ENCODE data around the gene CACNA1S. TPM values are rescaled to one million over a fixed set of nuclear protein-coding genes. Genes with fewer than 3 reads are reported as not detected.

CACNA1S gene
- not detected in 2 replicates for total RNA-seq (2014; rRNA removed; shearing (Covaris generic); ENCODE audit: low replicate concordance)

GRCh38 chr1:201112173-201112731, at the start of gene CACNA1S:
TSS of gene CACNA1S (minus strand) at chr1:201112426. CDS start at chr1:201112339, 87 bp downstream.
- Histone ChIP-seq H3K9me3 (ENCODE audit: low read length) (no peaks in the 10 kb centered on the region), H4K20me1 (ENCODE audit: insufficient read depth, low read depth, low read length) (no peaks in the 10 kb centered on the region), H3K27me3 (ENCODE audit: low read length) (no peaks in the 10 kb centered on the region), H2AFZ (ENCODE audit: low read length) (no peak within 1 kb of the TSS), H3K27ac (ENCODE audit: low read length) (no peak within 1 kb of the TSS), H3K4me1 (ENCODE audit: low read length) (no peaks in the 10 kb centered on the region), H3K4me2 (ENCODE audit: low read depth, low read length, poor library complexity, severe bottlenecking) (no peak within 1 kb of the TSS), H3K9ac (ENCODE audit: low read length) (no peak within 1 kb of the TSS), H3K9me2 (replicated peaks; ENCODE audit: insufficient read depth, low read length) (no peaks in the 10 kb centered on the region), H3K36me3 (ENCODE audit: insufficient read depth, low read length) (no peaks in the 10 kb centered on the region), H3K4me3 (ENCODE audit: low read length) (no peak within 1 kb of the TSS), H3K79me2 (ENCODE audit: low read length) (no peaks in the 10 kb centered on the region)
- no peak for DNase-seq

GRCh38 chr1:201157949-201158348, 45.7 kb upstream of the CACNA1S start:
- H4K20me1 ChIP-seq (ENCODE audit: insufficient read depth, low read depth, low read length): no peaks in the 10 kb centered on the region
- no peak for DNase-seq
- no peaks in the 10 kb centered on the region for H3K36me3 ChIP-seq (ENCODE audit: insufficient read depth, low read length)
- no peak overlapping the region for H3K4me2 ChIP-seq (ENCODE audit: low read depth, low read length, poor library complexity, severe bottlenecking)
- H2AFZ ChIP-seq (ENCODE audit: low read length): no peak overlapping the region
- no peaks in the 10 kb centered on the region for H3K9me2 ChIP-seq (replicated peaks; ENCODE audit: insufficient read depth, low read length)
- H3K79me2 ChIP-seq (ENCODE audit: low read length): peaks cover 11% of the 10 kb centered on the region
- H3K9ac ChIP-seq (ENCODE audit: low read length): no peak overlapping the region
- H3K9me3 ChIP-seq (ENCODE audit: low read length): no peaks in the 10 kb centered on the region
- no peaks in the 10 kb centered on the region for H3K27me3 ChIP-seq (ENCODE audit: low read length)
- H3K27ac ChIP-seq (ENCODE audit: low read length): no peak overlapping the region
- peaks cover 22% of the 10 kb centered on the region for H3K4me1 ChIP-seq (ENCODE audit: low read length)
- H3K4me3 ChIP-seq (ENCODE audit: low read length): no peak overlapping the region

- H3K9me2 ChIP-seq (replicated peaks; ENCODE audit: insufficient read depth, low read length): no peaks in the 10 kb centered on the region
- no peak overlapping the region for H2AFZ ChIP-seq (ENCODE audit: low read length)
- H3K4me2 ChIP-seq (ENCODE audit: low read depth, low read length, poor library complexity, severe bottlenecking): no peak overlapping the region
- no peaks in the 10 kb centered on the region for H3K9me3 ChIP-seq (ENCODE audit: low read length)
- H3K4me3 ChIP-seq (ENCODE audit: low read length): no peak overlapping the region
- H3K4me1 ChIP-seq (ENCODE audit: low read length): peaks cover 29% of the 10 kb centered on the region
- no peaks in the 10 kb centered on the region for H4K20me1 ChIP-seq (ENCODE audit: insufficient read depth, low read depth, low read length)
- H3K9ac ChIP-seq (ENCODE audit: low read length): no peak overlapping the region
- H3K27me3 ChIP-seq (ENCODE audit: low read length): no peaks in the 10 kb centered on the region
- peaks cover 17% of the 10 kb centered on the region for H3K79me2 ChIP-seq (ENCODE audit: low read length)
- no peak for DNase-seq
- no peak overlapping the region for H3K27ac ChIP-seq (ENCODE audit: low read length)
- no peaks in the 10 kb centered on the region for H3K36me3 ChIP-seq (ENCODE audit: insufficient read depth, low read length)
Measured at GRCh38 chr1:201156819-201157218, 44.6 kb upstream of the CACNA1S start.

GRCh38 chr1:201156346-201156745, 44.1 kb upstream of the CACNA1S start:
- Histone ChIP-seq H3K27ac (ENCODE audit: low read length) (no peak overlapping the region), H2AFZ (ENCODE audit: low read length) (no peak overlapping the region), H3K79me2 (ENCODE audit: low read length) (peaks cover 17% of the 10 kb centered on the region), H3K9ac (ENCODE audit: low read length) (no peak overlapping the region), H3K27me3 (ENCODE audit: low read length) (no peaks in the 10 kb centered on the region), H3K36me3 (ENCODE audit: insufficient read depth, low read length) (peaks cover 5% of the 10 kb centered on the region; the same call in 1 of the 2 replicates), H3K4me2 (ENCODE audit: low read depth, low read length, poor library complexity, severe bottlenecking) (no peak overlapping the region), H3K4me1 (ENCODE audit: low read length) (peaks cover 29% of the 10 kb centered on the region), H3K9me2 (replicated peaks; ENCODE audit: insufficient read depth, low read length) (no peaks in the 10 kb centered on the region), H3K9me3 (ENCODE audit: low read length) (no peaks in the 10 kb centered on the region), H4K20me1 (ENCODE audit: insufficient read depth, low read depth, low read length) (no peaks in the 10 kb centered on the region), H3K4me3 (ENCODE audit: low read length) (no peak overlapping the region)
- no peak for DNase-seq

GRCh38 chr1:201155354-201155753, 43.1 kb upstream of the CACNA1S start:
- Histone ChIP-seq H3K4me2 (ENCODE audit: low read depth, low read length, poor library complexity, severe bottlenecking) (no peak overlapping the region), H3K9ac (ENCODE audit: low read length) (no peak overlapping the region), H3K79me2 (ENCODE audit: low read length) (peaks cover 17% of the 10 kb centered on the region), H3K36me3 (ENCODE audit: insufficient read depth, low read length) (peaks cover 6% of the 10 kb centered on the region; the same call in 1 of the 2 replicates), H3K9me3 (ENCODE audit: low read length) (no peaks in the 10 kb centered on the region), H3K4me1 (ENCODE audit: low read length) (peaks cover 29% of the 10 kb centered on the region), H3K9me2 (replicated peaks; ENCODE audit: insufficient read depth, low read length) (no peaks in the 10 kb centered on the region), H2AFZ (ENCODE audit: low read length) (no peak overlapping the region), H3K27ac (ENCODE audit: low read length) (no peak overlapping the region), H4K20me1 (ENCODE audit: insufficient read depth, low read depth, low read length) (no peaks in the 10 kb centered on the region), H3K27me3 (ENCODE audit: low read length) (no peaks in the 10 kb centered on the region), H3K4me3 (ENCODE audit: low read length) (no peak overlapping the region)
- DNase-seq: no peak

GRCh38 chr1:201154389-201155165, 42.4 kb upstream of the CACNA1S start, which contains the start of gene TMEM9:
TSS of gene TMEM9 (minus strand) at chr1:201154474. CDS start at chr1:201153923, 551 bp downstream.
- Histone ChIP-seq H3K9ac (ENCODE audit: low read length) (peak within 1 kb of the TSS; percentile 84), H3K79me2 (ENCODE audit: low read length) (peaks cover 17% of the 10 kb centered on the region), H3K27me3 (ENCODE audit: low read length) (no peaks in the 10 kb centered on the region), H3K4me3 (ENCODE audit: low read length) (peak within 1 kb of the TSS; percentile 92), H4K20me1 (ENCODE audit: insufficient read depth, low read depth, low read length) (no peaks in the 10 kb centered on the region), H3K9me3 (ENCODE audit: low read length) (no peaks in the 10 kb centered on the region), H3K27ac (ENCODE audit: low read length) (no peak within 1 kb of the TSS), H3K9me2 (replicated peaks; ENCODE audit: insufficient read depth, low read length) (no peaks in the 10 kb centered on the region), H3K4me2 (ENCODE audit: low read depth, low read length, poor library complexity, severe bottlenecking) (peak within 1 kb of the TSS; percentile 91), H3K36me3 (ENCODE audit: insufficient read depth, low read length) (peaks cover 6% of the 10 kb centered on the region; the same call in 1 of the 2 replicates), H2AFZ (ENCODE audit: low read length) (peak within 1 kb of the TSS; percentile 86), H3K4me1 (ENCODE audit: low read length) (peaks cover 29% of the 10 kb centered on the region)
- peak; percentile 99 for DNase-seq

GRCh38 chr1:201153474-201154388, 41.5 kb upstream of the CACNA1S start:
- Histone ChIP-seq H3K9ac (ENCODE audit: low read length) (peak overlapping the region; percentile 84), H4K20me1 (ENCODE audit: insufficient read depth, low read depth, low read length) (no peaks in the 10 kb centered on the region), H3K79me2 (ENCODE audit: low read length) (peaks cover 17% of the 10 kb centered on the region), H3K9me2 (replicated peaks; ENCODE audit: insufficient read depth, low read length) (no peaks in the 10 kb centered on the region), H3K4me1 (ENCODE audit: low read length) (peaks cover 29% of the 10 kb centered on the region), H3K27ac (ENCODE audit: low read length) (no peak overlapping the region), H3K9me3 (ENCODE audit: low read length) (no peaks in the 10 kb centered on the region), H3K36me3 (ENCODE audit: insufficient read depth, low read length) (peaks cover 12% of the 10 kb centered on the region; the same call in 1 of the 2 replicates), H3K4me2 (ENCODE audit: low read depth, low read length, poor library complexity, severe bottlenecking) (peak overlapping the region; percentile 91), H2AFZ (ENCODE audit: low read length) (peak overlapping the region; percentile 78; the same call in 1 of the 2 replicates), H3K4me3 (ENCODE audit: low read length) (peak overlapping the region; percentile 92), H3K27me3 (ENCODE audit: low read length) (no peaks in the 10 kb centered on the region)
- DNase-seq: peak; percentile 47

All from Karpas-422 (cell line).